Measurements from ENCODE around the gene JAZF1.

GRCh38 chr7:28054531-28055160, 125.9 kb downstream of the JAZF1 start:
- no peak for TF ChIP-seq CTCF (conservative IDR thresholded peaks at IDR 0.05 in 1 of 2, IDR thresholded peaks at IDR 0.05 in 1 of 2; ENCODE audit: extremely low read depth in 1 of 2, insufficient read depth in 1 of 2, low read depth in 1 of 2, low read length in 2 of 2)
- no peak for TF ChIP-seq EZH2 (IDR thresholded peaks at IDR 0.05; ENCODE audit: borderline replicate concordance, low read length)

Data from mammary epithelial cell (primary cell).